ENCODE data around the gene CBFA2T2. TPM values are rescaled to one million over a fixed set of nuclear protein-coding genes. Genes with fewer than 3 reads are reported as not detected.

CBFA2T2 gene
- total RNA-seq, 1 experiment from 2014 or later, result 16.3 TPM

DNA sequence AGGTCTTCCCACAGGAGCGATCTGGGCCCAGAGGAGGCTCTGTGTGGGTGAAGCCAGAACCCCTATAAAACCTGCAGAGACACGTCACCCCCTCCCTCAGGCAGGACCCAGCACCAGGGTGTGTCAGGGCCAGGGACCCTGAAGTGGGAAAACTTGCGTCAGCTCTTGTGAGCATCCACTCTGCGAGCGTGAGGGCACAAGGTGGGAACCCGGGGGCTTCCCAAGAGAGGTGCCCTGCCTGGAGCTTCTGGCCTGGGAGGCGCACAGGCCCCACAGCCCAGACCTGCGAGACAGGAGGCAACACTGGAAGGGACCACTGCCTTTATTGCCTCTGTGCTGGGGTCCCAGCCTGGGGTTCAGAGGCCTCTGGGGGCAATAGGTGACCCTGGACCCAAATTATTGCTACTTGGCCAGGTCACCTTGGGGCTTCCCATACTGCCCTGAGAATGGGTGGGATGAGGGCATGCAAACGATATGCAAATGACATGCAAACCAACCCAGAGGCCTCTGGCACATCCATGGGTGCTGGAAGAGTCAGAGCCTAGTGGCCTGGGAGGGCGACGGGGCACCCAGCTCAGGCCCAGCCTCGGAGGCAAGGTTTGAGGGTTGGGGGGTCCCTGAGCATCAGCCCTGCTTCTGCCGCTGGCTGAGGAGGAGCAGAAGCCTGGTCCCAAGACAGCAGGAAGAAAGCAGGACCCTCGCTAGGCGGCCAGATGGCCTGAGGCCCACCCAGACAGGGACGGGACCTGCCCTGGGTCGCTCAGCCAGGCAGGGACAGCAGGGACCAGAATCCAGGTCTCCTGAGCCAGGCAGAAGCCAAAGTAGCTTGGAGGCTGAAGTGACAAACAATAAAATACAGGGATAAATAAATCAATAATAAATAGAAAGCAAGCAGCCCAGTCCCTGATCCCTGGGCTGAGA is 167.1 kb downstream of the CBFA2T2 start:
- Histone ChIP-seq H3K36me3 (ENCODE audit: control insufficient read depth, insufficient read depth, low read length) (no peaks in the 10 kb centered on the region), H3K4me3 (ENCODE audit: low read depth in 2 of 2, low read length in 2 of 2) (no peak overlapping the region), H3K27ac (ENCODE audit: low read length) (no peak overlapping the region), H3K27me3 (ENCODE audit: control insufficient read depth, insufficient read depth, low read length) (no peaks in the 10 kb centered on the region), H3K9me3 (ENCODE audit: control insufficient read depth, insufficient read depth, low read depth, low read length) (no peaks in the 10 kb centered on the region), H3K4me1 (ENCODE audit: control insufficient read depth, insufficient read depth, low read length) (no peaks in the 10 kb centered on the region; the same call in 1 of the 2 replicates)
- CTCF ChIA-PET, result no interaction called here
- intact Hi-C loops (cut with micrococcal nuclease; ENCODE audit: unreplicated experiment) (no loop called here), in situ Hi-C loops (cut with HindIII; ENCODE audit: low pct_unique_long_range_greater_than_20kb, low sequenced_read_pairs) (no loop called here)
- POLR2A ChIA-PET, result no interaction called here
- TF ChIP-seq, protein P1, sequence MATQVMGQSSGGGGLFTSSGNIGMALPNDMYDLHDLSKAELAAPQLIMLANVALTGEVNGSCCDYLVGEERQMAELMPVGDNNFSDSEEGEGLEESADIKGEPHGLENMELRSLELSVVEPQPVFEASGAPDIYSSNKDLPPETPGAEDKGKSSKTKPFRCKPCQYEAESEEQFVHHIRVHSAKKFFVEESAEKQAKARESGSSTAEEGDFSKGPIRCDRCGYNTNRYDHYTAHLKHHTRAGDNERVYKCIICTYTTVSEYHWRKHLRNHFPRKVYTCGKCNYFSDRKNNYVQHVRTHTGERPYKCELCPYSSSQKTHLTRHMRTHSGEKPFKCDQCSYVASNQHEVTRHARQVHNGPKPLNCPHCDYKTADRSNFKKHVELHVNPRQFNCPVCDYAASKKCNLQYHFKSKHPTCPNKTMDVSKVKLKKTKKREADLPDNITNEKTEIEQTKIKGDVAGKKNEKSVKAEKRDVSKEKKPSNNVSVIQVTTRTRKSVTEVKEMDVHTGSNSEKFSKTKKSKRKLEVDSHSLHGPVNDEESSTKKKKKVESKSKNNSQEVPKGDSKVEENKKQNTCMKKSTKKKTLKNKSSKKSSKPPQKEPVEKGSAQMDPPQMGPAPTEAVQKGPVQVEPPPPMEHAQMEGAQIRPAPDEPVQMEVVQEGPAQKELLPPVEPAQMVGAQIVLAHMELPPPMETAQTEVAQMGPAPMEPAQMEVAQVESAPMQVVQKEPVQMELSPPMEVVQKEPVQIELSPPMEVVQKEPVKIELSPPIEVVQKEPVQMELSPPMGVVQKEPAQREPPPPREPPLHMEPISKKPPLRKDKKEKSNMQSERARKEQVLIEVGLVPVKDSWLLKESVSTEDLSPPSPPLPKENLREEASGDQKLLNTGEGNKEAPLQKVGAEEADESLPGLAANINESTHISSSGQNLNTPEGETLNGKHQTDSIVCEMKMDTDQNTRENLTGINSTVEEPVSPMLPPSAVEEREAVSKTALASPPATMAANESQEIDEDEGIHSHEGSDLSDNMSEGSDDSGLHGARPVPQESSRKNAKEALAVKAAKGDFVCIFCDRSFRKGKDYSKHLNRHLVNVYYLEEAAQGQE (IDR thresholded peaks at IDR 0.05; ENCODE audit: insufficient read depth in 1 of 2, low read depth in 2 of 2, low read length in 1 of 2), result no peak
- TF ChIP-seq POLR2AphosphoS5 (IDR thresholded peaks at IDR 0.05; ENCODE audit: low read depth, low read length) (no peak), SIN3A (IDR thresholded peaks at IDR 0.05; ENCODE audit: borderline replicate concordance, insufficient read depth, low read depth, low read length) (no peak), TCF7L2 (IDR thresholded peaks at IDR 0.05; ENCODE audit: low read depth, low read length) (no peak)
- TF ChIP-seq, protein P2, sequence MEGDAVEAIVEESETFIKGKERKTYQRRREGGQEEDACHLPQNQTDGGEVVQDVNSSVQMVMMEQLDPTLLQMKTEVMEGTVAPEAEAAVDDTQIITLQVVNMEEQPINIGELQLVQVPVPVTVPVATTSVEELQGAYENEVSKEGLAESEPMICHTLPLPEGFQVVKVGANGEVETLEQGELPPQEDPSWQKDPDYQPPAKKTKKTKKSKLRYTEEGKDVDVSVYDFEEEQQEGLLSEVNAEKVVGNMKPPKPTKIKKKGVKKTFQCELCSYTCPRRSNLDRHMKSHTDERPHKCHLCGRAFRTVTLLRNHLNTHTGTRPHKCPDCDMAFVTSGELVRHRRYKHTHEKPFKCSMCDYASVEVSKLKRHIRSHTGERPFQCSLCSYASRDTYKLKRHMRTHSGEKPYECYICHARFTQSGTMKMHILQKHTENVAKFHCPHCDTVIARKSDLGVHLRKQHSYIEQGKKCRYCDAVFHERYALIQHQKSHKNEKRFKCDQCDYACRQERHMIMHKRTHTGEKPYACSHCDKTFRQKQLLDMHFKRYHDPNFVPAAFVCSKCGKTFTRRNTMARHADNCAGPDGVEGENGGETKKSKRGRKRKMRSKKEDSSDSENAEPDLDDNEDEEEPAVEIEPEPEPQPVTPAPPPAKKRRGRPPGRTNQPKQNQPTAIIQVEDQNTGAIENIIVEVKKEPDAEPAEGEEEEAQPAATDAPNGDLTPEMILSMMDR (IDR thresholded peaks at IDR 0.05), result no peak
- no TSS peak for BruUV-seq (replicated peaks)
- no peak for ATAC-seq
- no peak for DNase-seq (ENCODE audit: low read depth, low spot score)

DNA sequence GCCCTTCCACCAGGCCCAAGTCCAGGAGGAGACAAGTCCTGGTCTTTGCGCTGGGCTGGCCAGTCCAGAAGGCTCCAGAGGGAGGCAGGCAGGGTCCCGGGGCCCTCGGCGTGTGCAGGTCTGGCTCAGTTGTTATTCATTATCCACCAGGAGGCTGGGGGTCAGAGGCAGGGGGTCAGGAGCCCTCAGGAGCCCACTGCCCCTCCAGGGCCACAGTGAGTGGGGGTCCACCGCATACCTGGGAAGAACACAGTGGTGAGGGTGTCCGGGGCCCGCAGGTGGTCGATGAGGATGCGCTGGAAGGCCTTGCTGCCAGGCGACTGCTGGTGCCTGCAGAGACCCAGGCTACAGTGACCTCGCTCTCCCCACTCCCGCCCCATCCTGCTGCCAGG is 167.8 kb downstream of the CBFA2T2 start:
- DNase-seq (ENCODE audit: low read depth, low spot score) (no peak), ATAC-seq (no peak)
- in situ Hi-C loops (cut with HindIII; ENCODE audit: low pct_unique_long_range_greater_than_20kb, low sequenced_read_pairs) (no loop called here), intact Hi-C loops (cut with micrococcal nuclease; ENCODE audit: unreplicated experiment) (no loop called here)
- no peak overlapping the region for H3K27ac ChIP-seq (ENCODE audit: low read length)
- BruUV-seq (replicated peaks), result no TSS peak
- TF ChIP-seq, protein P2 (IDR thresholded peaks at IDR 0.05), result no peak
- TF ChIP-seq SIN3A (IDR thresholded peaks at IDR 0.05; ENCODE audit: borderline replicate concordance, insufficient read depth, low read depth, low read length) (no peak), TCF7L2 (IDR thresholded peaks at IDR 0.05; ENCODE audit: low read depth, low read length) (no peak), POLR2AphosphoS5 (IDR thresholded peaks at IDR 0.05; ENCODE audit: low read depth, low read length) (no peak)
- TF ChIP-seq, protein P1 (IDR thresholded peaks at IDR 0.05; ENCODE audit: insufficient read depth in 1 of 2, low read depth in 2 of 2, low read length in 1 of 2), result no peak
- CTCF ChIA-PET, result no interaction called here
- H3K4me1 ChIP-seq (ENCODE audit: control insufficient read depth, insufficient read depth, low read length), result peaks cover under 1% of the 10 kb centered on the region; the same call in 1 of the 2 replicates
- POLR2A ChIA-PET, result no interaction called here
- H3K9me3 ChIP-seq (ENCODE audit: control insufficient read depth, insufficient read depth, low read depth, low read length), result no peaks in the 10 kb centered on the region
- no peaks in the 10 kb centered on the region for H3K36me3 ChIP-seq (ENCODE audit: control insufficient read depth, insufficient read depth, low read length)
- no peaks in the 10 kb centered on the region for H3K27me3 ChIP-seq (ENCODE audit: control insufficient read depth, insufficient read depth, low read length)
- no peak overlapping the region for H3K4me3 ChIP-seq (ENCODE audit: low read depth in 2 of 2, low read length in 2 of 2)

Data from Panc1 (cell line).